Germinal center (tissue), 1 donor: Measurements from ENCODE around the gene PCSK7.

Experiments used
- DNase-seq: peaks from one replicate; pipeline ENCODE4 v3.0.0; 2012; ENCODE audit warnings: mixed read lengths, low spot score

Gene PCSK7

DNA sequence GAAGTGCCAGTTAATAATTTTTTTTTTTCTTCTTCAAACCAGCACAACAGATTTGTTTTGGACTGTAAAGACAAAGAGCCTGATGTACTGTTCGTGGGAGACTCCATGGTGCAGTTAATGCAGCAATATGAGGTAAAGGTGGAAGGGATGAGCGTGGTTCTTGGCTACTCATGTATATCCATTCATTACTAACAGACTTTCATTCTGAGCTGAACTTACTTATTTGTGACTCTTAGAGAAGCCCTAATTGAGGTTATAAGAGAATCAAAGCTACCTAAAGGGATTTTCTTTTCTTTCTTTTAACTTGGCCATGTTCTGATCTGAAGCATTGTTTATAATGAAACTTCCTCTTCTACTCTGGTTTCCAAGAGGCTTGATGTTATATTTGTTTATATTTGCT, 72.0 kb downstream of the PCSK7 start:
- DNase-seq: no peak

DNA sequence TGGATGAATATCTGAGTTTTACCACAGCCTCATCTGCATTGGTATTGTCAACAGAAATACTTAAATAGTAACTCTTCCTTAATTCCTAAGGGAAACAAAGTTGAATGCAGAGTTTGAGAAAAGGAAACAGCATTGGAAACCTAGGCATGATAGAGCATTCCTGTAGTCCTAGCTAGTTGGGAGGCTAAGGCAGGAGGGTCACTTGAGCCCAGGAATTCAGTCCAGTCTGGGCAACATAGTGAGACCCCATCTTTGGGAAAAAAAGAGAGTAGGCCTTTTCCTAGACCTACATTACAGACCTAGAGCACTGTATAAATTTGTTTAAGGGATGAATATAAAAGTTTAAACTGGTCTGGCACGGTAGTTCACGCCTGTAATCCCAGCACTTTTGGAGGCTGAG, 74.4 kb downstream of the PCSK7 start:
- DNase-seq: no peak

DNA sequence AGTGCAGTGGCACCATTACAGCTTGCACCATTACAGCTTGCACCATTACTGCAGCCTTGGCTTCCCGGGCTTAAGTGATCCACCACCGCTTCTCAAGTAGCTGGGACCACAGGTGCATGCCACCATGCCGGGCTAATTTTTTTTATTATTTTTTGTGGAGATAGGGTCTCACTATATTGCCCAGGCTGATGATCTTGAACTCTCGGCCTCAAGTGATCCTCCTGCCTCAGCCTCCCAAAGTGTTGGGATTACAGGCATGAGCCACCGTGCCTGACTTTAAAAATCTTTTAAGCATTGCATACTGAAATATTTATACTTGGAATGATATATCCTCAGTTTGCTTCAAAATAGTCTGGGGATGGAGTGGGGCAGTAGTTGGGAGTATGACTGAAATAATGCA, 77.4 kb downstream of the PCSK7 start:
- no peak for DNase-seq
